Astrocyte (in vitro differentiated cells and primary cell): ENCODE measurements around the gene DSC3.
"Not testable (repeated sequence)": the region's sequence is repeated elsewhere in the genome, so short reads cannot be mapped to it uniquely, and the experiment has no call there.

ENCODE experiments used
- CTCF ChIP-seq: IDR thresholded peaks from 2 replicates; pipeline ENCODE4 v1.5.1; 2011; ENCODE audit warnings: low read depth, mild to moderate bottlenecking, inconsistent platforms, low read length, moderate library complexity; ENCODE audit not compliant: insufficient read depth
- EZH2 ChIP-seq: IDR thresholded peaks from 2 replicates; pipeline ENCODE4 v1.6.1; 2012; ENCODE audit warnings: mild to moderate bottlenecking, low read length, inconsistent platforms; ENCODE audit not compliant: insufficient read depth

- not testable (repeated sequence) for TF ChIP-seq CTCF, EZH2
Measured at GRCh38 chr18:30978091-30978490, 64.5 kb downstream of the DSC3 start.
